Peyer's patch (tissue), 4 donors: Measurements from ENCODE around the gene STK16.

Source experiments
- POLR2A ChIP-seq, 2 donors: fragments of 450-650 bp; IDR thresholded peaks; one replicate each; pipeline ENCODE4 v1.5.1; 2017; ENCODE audit warnings: antibody characterized with exemption in 2 of 2, mild to moderate bottlenecking in 2 of 2, moderate library complexity in 2 of 2
- TF ChIP-seq, protein P1 (sequence below), 6 experiments: fragments of 450-650 bp in 4 of 6; fragments of 200-600 bp in 2 of 6; sonication (generic) in 1 of 6; IDR thresholded peaks; one replicate each; pipeline ENCODE4 v1.5.1; 2017 to 2019; ENCODE audit warnings: antibody characterized with exemption in 6 of 6, mild to moderate bottlenecking in 3 of 6, moderate library complexity in 1 of 6

DNA sequence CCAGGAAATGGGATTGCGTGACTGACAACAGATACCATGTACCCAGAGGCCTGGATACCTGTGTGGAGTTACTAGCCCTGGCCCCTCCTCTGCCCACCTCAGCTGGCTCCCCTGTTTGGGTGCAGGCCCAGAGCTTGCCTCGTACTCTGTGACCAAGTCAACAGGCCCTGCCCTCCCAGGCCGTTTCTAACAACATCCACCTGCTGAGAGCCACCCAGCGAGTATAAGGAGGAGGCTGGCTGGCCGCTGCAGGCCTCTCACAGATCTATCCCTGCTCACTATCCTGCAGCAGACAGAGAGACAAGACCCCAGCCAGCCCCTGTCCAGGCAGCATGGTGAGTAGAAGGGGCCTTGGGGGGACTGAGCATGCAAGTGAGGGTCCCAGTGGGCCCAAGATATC lies 21.0 kb downstream of the STK16 start:
- TF ChIP-seq, protein P1, sequence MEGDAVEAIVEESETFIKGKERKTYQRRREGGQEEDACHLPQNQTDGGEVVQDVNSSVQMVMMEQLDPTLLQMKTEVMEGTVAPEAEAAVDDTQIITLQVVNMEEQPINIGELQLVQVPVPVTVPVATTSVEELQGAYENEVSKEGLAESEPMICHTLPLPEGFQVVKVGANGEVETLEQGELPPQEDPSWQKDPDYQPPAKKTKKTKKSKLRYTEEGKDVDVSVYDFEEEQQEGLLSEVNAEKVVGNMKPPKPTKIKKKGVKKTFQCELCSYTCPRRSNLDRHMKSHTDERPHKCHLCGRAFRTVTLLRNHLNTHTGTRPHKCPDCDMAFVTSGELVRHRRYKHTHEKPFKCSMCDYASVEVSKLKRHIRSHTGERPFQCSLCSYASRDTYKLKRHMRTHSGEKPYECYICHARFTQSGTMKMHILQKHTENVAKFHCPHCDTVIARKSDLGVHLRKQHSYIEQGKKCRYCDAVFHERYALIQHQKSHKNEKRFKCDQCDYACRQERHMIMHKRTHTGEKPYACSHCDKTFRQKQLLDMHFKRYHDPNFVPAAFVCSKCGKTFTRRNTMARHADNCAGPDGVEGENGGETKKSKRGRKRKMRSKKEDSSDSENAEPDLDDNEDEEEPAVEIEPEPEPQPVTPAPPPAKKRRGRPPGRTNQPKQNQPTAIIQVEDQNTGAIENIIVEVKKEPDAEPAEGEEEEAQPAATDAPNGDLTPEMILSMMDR (IDR thresholded peaks at IDR 0.05) = no peak
- TF ChIP-seq POLR2A (IDR thresholded peaks at IDR 0.05) = no peak
